NOMO-1 treated with dmso at 0.1 percent for 144 hours (cell line): ENCODE measurements around the gene PAQR4.

ENCODE experiments used
- DNase-seq: peaks from one replicate; lab custom pipeline; 2025; ENCODE audit not compliant: unreplicated experiment; lab: John Stamatoyannopoulos, UW

Gene PAQR4

GRCh38 chr16:2964475-2965336, 4.4 kb upstream of the PAQR4 start:
- peak; percentile 81 for DNase-seq

GRCh38 chr16:2966043-2966807, 2.9 kb upstream of the PAQR4 start:
- DNase-seq, result no peak

- DNase-seq, result no peak
These were observed 2.3 kb upstream of the PAQR4 start for GRCh38 chr16:2966808-2967191.

- no peak for DNase-seq
These were observed 1.9 kb upstream of the PAQR4 start for GRCh38 chr16:2967211-2967631.

- no peak for DNase-seq
These were observed 1.4 kb upstream of the PAQR4 start for GRCh38 chr16:2967721-2968161.

GRCh38 chr16:2968368-2968737, 795 bp upstream of the PAQR4 start:
- peak; percentile 61 for DNase-seq

GRCh38 chr16:2969545-2970521, 685 bp downstream of the PAQR4 start:
- peak; percentile 45 for DNase-seq

GRCh38 chr16:2970563-2970962, 1.4 kb downstream of the PAQR4 start:
- no peak for DNase-seq

GRCh38 chr16:2971134-2971984, 2.2 kb downstream of the PAQR4 start:
- DNase-seq, result no peak

- DNase-seq, result no peak
These were observed 3.0 kb downstream of the PAQR4 start for GRCh38 chr16:2971985-2972784.

GRCh38 chr16:2973093-2973492, 3.9 kb downstream of the PAQR4 start:
- DNase-seq, result no peak

- no peak for DNase-seq
These were observed 4.6 kb downstream of the PAQR4 start for GRCh38 chr16:2973605-2974318.

- DNase-seq, result no peak
These were observed 5.3 kb downstream of the PAQR4 start for GRCh38 chr16:2974319-2975056.

GRCh38 chr16:2975161-2975795, 6.1 kb downstream of the PAQR4 start:
- no peak for DNase-seq

GRCh38 chr16:2976201-2976600, 7.1 kb downstream of the PAQR4 start:
- no peak for DNase-seq

- no peak for DNase-seq
These were observed 7.5 kb downstream of the PAQR4 start for GRCh38 chr16:2976673-2977072.

GRCh38 chr16:2977440-2977839, 8.3 kb downstream of the PAQR4 start:
- DNase-seq, result no peak
